NK-92 (cell line): ENCODE measurements around the gene ZNF615.
A peak's percentile ranks its signal among the peaks of the same experiment; 100 is the strongest.
"Not testable (repeated sequence)": the region's sequence is repeated elsewhere in the genome, so short reads cannot be mapped to it uniquely, and the experiment has no call there.

Experiments
- DNase-seq: peaks from one replicate; lab custom pipeline; 2025; ENCODE audit not compliant: unreplicated experiment; lab: John Stamatoyannopoulos, UW

The ZNF615 gene

DNA sequence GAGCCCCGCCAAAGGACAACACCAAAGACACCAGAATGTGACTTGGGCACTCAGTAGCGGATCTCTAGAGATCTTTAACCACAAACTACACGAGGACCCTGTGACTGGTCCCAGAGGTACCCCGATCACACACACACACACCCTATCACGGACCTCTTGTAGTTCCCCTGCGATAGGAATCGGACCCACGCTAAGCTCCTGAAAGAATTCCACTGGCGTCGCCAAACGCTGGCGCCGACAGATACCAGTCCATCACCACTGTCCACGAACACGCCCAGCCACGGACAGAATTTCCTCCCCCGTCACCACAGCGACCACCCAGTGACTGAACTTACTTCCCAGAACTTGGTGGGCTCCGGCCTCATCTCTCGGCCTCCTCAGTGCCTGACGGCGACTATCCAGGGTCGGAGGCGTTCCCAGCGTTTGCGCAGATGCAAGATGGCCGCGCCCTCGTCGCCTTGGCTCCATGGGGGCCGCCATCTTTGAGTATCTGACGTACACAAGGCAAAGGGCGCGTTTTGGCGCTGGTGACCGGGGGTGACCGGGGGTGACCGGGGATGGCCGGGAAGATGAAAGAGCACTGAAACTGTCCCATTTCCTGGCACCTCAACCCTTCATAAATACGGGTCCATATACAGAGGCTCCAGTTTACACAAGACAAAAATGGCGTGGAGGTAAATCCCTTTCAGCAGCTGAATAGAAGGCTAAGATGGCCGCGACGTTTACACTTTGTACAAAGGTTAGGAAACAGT, at the start of gene ZNF615:
Gene ZNF615, minus strand, starts transcription at position 406 of the 752 bp plus-strand sequence. CDS start 4,500 bp downstream, outside the sequence.
- DNase-seq: no peak

- DNase-seq: not testable (repeated sequence)
Measured at GRCh38 chr19:52056480-52056879, 48.5 kb upstream of the ZNF615 start.

- DNase-seq: not testable (repeated sequence)
Measured at GRCh38 chr19:52051736-52052135, 43.7 kb upstream of the ZNF615 start.

GRCh38 chr19:52048555-52049501, 40.8 kb upstream of the ZNF615 start, which contains the start of gene ZNF432:
Gene ZNF432, minus strand, starts transcription at chr19:52048838. Its CDS starts 1,970 bp downstream, at chr19:52046868.
- no peak for DNase-seq

- no peak for DNase-seq
Measured at GRCh38 chr19:52039169-52039568, 31.2 kb upstream of the ZNF615 start.

- no peak for DNase-seq
Measured at GRCh38 chr19:52034051-52034728, 26.2 kb upstream of the ZNF615 start.

- DNase-seq: no peak
Measured at GRCh38 chr19:52028780-52029123, 20.7 kb upstream of the ZNF615 start.

GRCh38 chr19:52028027-52028779, 20.2 kb upstream of the ZNF615 start, which contains the start of gene ZNF614:
Gene ZNF614, minus strand, starts transcription at chr19:52028379. Its CDS starts 2,634 bp downstream, at chr19:52025745.
- no peak for DNase-seq

GRCh38 chr19:52026255-52026990, 18.4 kb upstream of the ZNF615 start:
- DNase-seq: not testable (repeated sequence)

DNA sequence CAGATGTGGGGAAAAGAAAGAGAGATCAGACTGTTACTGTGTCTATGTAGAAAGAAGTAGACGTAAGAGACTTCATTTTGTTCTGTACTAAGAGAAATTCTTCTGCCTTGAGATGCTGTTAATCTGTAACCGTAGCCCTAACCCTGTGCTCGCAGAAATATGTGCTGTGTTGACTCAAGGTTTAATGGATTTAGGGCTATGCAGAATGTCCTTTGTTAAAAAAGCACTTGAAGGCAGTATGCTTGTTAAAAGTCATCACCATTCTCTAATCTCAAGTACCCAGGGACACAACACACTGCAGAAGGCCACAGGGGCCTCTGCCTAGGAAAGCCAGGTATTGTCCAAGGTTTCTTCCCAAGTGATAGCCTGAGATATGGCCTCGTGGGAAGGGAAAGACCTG, 16.5 kb upstream of the ZNF615 start:
- DNase-seq: not testable (repeated sequence)

- DNase-seq: no peak
Measured at GRCh38 chr19:52022193-52022592, 14.2 kb upstream of the ZNF615 start.

GRCh38 chr19:52020506-52020905, 12.5 kb upstream of the ZNF615 start:
- DNase-seq: no peak

- no peak for DNase-seq
Measured at GRCh38 chr19:52010674-52011073, 2.7 kb upstream of the ZNF615 start.

GRCh38 chr19:52007451-52007805, 583 bp downstream of the ZNF615 start:
- no peak for DNase-seq

DNA sequence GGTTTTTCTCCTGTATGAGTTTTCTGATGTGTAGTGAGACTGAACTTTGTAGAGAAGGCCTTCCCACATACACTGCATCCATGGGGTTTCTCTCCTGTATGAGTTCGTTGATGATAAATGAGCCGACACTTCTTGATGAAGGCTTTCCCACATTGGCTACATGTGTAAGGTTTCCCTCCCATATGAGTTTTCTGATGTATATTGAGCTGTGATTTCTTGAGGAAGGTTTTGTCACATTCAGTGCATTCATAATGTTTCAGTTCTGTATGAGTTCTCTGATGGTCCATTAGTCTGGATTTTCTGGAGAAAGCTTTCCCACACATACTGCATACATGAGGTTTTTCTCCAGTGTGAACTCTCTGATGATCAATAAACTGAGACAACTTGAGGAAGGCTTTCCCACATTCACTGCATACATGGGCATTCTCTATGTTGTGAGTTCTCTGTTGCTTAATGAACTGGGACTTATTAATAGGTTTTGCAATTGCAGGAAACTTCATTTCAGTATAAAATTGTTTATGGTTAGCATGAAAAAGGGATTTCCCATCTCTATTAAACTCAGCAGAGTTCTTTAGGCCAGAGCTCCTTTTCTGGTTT, 13.9 kb downstream of the ZNF615 start:
- DNase-seq: no peak

- no peak for DNase-seq
Measured at GRCh38 chr19:51993422-51993821, 14.6 kb downstream of the ZNF615 start.

- peak; percentile 13 for DNase-seq
Measured at GRCh38 chr19:51986309-51987291, 21.4 kb downstream of the ZNF615 start, which contains the start of gene ZNF350. Gene ZNF350, minus strand, starts transcription at chr19:51986840. Its CDS starts 12,480 bp downstream, at chr19:51974360.

DNA sequence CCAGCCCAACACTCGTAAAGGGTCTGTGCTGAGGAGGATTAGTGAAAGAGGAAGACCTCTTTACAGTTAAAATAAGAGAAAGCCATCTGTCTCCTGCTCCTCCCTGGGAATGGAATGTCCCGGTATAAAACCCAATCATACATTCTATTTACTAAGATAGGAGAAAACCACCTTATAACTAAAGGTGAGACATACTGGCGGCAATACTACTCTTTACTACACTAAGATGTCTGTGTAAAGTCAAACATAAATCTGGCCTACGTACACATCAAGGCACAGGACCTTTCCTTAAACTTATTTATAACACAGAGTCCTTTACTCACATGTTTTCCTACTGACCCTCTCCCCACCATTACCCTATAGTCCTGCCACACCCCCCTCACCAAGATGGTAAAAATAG, 24.6 kb downstream of the ZNF615 start:
- no peak for DNase-seq
